GM21825 (cell line): ENCODE data around the gene NUDT14.

Experiments used
- ATAC-seq: cut with Tn5 transposase; IDR thresholded peaks from one replicate; pipeline ENCODE4 v1.9.1; 2021; ENCODE audit warnings: mild to moderate bottlenecking, moderate library complexity; ENCODE audit not compliant: unreplicated experiment

The NUDT14 gene

DNA sequence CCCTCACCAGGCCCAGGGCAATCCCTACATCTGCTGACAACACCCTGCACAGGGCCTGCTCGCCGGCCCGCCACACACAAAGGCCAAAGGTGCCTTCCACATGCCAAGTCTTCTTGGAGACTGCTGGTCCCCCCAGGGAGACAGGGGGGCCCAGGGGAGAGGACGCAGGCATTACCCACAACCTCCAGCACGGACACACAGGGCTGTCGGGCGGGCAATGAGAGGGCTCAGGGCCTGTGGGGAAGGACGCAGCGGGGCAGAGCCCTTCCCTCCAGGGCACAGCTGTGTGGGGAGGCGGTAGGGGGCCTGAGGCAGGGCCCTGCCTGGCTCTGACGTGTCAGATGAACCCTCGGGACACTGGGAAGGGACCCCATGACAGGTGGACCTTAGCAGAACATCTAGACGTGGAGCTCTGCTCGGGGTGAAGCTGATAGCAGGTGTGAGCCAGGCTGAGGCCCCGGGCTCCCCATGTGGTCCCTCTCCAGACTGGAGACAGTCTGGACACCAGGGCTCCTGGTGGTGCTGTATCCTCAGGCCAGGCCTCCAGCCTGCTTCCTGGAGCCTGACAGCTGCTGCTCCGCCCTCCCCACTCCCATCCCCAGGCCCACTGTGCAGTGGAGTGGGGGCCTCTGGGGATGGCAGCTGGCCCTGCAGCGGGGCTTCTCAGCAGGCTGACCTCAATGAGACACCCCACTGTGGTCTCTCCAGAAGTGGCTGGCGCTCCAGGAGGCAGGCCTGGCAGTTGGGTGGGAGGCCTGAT, 31.6 kb upstream of the NUDT14 start:
- ATAC-seq, result no peak

DNA sequence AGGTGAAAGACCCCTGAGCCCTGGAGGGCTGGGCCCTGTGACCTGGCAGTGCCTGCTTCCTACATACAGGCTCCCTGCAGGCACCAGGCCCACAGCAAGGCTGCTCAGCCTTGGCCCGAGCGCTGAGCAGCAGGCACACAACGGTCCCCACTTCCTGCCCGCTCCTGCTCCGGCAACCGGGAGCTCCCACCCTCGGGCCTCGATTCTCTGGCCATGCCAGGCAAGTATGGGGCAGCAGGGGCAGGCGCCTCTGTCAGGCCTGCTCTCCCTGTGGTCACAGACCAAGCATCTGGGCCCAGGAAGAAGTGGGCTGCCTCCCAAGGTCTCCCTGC, 30.6 kb upstream of the NUDT14 start:
- ATAC-seq, result no peak

DNA sequence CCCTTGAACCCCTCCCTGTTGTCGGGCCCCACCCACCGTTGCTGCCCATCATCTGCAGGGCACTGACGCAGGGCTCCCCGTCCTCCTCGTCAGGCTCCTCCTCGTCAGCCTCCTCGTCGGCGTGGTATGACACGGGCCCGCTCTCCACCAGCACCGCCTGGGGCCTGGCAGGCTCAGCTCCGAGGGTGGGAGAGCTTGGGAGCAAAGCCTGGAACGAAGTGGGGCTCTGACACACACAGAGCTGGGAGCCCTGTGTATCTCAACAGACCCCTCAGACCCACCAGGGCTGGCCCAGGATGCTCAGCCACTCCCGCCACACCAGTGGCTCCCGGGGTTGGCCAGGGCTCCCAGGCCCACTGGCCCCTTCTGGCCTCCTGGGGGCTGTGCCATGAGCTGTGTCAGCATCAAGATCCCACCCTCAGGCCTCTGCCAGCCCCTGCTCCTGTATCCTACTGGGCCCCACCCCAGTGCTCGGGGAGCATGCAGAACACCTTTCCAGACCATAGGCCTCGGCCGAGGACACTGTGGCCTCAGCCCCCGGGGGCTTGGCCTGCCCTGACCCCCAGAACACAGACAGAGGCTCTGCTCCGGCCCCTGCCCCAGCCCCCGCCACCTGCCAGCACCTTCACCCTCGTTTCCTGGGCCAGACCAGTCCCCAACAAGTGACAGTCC, 30.1 kb upstream of the NUDT14 start:
- ATAC-seq, result no peak

DNA sequence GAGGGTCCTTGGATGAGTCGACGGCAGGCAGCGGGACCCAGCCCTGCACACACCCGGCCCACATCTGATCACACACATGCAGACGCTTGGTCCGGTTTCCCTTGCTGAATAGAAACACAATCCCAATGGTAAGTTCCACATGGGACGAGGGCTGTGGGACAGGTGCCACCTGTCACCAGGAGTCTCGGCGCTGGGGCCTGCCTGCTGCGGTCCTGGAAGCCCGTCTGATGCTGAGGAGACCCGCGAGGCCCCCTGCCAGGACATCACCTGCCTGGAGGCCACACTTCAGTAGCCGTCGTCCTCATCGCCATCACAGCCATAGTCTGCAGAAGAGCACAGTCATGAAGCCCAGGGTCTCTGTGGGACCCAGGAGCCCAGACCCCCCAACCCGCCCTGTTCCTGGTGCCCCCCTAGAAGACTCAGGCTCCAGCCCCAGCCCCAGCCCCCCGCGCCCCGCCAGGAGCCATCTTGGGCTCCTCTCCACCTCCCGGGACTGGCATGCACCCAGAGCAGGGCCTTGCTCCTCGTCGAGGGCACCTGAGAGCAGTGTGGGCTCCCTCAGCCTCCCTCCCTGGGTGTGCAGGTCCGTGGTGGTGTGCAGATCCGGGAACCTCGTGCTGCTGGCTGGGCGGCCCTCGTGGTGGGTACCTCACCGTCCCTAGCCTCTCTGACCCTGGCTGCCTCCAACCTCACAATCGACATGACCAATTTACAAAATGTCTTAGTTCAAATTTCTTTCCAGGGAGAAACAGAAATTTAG, 29.3 kb upstream of the NUDT14 start:
- no peak for ATAC-seq

DNA sequence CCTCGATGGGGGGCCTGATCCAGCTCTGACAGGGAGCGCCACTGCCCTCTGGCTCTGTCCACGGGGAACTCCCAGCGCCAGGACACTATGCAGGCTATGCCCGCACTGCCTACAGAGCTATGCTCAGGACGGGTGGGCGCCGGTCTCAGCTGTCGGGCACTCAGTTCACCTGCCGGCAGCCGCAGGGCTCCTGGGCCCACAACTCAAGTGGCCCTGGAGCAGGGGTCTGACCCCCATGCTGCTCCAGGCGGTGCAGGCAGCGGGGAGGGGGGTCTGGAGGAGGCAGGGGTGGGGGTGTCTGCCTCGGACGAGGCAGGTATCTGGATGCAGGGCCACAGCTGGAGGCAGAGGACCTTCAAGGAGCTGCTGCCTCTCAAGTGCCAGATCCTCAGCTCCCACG, 28.5 kb upstream of the NUDT14 start:
- ATAC-seq, result no peak

DNA sequence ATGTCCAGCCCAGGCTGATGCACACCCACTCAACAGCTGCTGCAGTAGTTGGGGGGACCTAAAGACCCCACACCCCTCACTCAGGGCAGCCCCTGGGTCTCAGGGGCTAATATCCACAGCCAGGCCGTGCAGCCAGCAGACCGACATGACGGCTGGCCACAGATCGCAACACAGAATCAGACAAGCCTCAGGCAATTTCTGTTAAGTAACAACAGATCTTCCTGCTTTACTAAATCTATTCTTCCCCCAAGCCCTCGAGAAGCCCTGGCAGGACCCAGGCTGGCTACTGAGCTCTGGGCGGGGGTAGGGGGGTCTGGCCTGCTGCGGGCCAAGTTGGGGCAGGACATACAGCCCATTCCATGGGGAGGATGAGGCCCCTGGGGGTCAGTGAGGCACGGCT, 28.0 kb upstream of the NUDT14 start:
- ATAC-seq, result no peak

DNA sequence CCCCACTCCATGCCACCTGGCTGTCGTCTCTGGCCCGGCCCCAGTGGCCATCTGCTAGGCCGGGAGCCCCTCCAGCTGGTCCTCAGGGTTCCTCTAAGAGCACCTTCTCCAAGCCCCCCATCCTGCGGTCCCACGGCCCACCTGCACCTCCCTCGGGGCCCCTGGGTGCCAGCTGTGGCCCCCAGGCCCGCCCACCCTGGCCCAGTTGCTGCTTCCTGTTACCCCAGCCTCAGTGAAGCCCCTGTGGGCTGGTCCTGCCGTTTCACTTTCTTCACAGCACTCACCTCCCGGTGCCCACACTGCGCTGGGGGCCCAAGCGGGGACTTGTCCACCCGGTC, 27.6 kb upstream of the NUDT14 start:
- no peak for ATAC-seq

DNA sequence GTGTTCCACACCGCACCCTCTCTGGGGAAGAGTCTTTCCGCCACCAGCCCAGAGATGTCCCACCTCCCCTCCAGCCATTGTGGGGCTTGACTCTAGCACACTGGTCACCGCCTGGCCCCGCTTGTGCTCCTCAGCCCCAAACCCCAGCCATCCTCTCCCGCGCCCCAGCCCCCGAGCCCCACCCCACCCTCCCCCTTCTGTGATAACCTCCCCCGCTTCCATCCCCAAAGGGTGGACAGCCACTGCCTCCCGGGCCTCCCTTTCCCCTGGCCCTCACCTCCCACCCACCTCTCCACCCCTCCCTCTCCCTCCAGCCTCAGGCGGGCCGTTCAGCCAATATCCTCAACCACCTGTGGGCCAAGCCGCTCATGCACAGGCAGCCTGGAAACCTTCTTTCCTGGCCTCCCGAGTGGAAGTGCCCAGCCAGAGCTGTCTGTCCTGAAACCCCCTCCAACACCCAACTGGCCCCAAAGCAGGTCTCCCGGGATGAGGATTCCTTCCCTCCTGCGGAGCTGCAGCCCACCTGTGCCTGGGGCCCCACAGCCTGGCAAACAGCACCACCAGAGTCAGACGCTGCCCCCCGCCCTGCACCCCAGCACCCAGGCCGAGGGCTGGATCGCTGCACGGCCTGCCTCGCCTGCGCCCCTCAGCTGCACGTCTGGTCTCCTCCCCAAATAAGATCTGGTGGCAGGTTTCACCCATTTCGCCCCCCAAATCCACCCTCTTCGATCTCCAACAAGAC, 27.1 kb upstream of the NUDT14 start:
- no peak for ATAC-seq

DNA sequence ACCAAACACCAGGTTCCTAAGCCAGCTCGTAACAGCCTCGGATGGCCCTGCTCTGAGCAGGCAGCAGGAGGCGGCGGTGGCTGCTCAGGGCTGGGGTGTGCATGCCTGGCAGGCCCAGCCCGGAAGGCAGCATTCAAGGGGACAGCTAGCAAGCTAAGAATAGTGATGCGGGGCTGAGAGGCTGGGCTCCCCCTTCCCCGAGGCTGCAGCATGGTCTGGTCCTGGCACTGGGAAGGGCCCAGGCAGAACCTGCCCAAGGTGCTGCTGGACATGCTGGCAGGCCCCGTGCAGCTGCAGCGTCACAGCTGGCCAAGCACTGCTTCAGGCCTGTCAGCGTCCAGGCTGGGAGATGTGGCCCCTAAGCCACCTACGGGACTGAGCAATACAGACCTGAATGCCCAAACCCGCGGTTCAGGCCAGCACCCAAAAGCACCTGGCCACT, 26.4 kb upstream of the NUDT14 start:
- no peak for ATAC-seq

DNA sequence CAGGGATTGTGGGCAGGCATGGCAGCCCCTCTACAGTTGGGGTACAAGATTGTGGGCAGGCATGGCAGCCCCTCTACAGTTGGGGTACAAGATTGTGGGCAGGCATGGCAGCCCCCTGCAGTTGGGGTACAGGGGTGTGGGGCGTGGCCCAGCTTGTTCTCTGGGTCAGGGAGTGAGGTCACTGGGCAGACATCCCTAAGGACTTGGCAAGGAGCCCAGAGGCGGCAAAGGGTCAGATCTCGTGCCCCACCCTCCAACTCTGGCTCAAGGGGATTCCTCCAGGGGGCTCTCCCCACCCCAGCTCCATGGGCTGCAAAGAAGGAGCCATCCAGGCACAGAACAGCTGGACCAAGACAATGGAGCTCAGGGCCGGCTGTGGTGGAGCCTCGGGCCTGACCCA, 25.8 kb upstream of the NUDT14 start:
- ATAC-seq, result no peak

DNA sequence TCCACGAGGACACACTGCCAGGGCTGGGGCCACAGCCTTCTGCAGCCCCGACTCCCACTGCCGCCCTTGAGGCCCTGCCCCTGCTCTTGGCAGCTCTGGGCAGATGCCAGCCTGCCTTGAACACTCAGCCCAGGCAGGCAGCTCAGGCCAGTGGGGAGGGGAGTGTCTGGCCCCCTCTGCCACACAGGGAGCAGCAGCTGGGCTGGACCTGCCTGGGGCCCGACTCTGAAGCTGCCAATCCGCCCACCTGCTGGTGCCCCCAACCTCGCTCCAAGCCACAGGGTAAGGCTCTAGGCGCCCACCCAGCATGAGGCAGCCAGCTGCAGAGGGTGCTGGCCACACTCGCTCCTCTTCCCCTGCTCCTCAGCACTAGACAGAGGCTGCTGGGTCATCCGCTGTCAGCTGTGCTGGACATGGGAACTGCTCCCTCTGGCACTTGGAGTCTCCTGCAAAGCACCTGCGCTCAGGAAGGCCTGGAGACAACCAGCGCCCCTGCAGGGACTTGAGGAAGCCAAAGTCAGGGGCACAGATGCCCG, 24.6 kb upstream of the NUDT14 start:
- no peak for ATAC-seq

DNA sequence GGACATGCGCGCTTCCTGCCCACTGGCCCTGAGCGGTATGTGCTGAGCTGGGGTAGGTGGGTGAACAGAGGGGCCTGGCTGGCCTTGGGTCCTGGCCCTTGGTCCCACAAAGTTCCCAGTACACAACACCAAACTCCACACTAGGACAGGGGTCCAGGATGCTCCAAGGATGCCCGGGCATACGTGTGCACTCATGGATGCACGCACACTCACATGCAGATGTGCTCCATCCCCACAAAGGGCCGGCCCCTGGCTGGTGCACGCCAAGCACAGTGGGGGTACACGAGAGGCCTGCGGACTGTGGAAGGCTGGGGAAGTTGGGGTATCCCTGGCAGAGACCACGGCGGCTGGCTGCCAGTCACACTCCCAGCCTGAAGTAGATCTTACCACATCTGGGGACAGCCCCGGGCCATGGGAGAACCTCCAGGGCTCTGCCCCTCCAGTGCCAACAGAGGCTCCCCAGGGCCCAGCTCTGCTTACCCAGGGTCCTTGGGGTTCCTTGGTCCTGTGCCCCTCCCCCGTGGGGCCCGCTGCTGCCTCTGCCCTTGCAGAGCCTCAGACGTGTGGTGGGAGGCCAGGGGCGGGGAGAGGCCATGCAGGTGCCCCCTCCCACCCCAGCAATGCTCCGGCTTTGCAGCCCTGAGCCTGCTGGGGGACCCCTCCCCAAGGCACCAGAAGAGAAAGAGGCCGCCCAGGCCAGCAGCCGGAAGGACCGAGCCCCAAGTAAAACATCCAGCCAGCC, 24.0 kb upstream of the NUDT14 start:
- no peak for ATAC-seq

DNA sequence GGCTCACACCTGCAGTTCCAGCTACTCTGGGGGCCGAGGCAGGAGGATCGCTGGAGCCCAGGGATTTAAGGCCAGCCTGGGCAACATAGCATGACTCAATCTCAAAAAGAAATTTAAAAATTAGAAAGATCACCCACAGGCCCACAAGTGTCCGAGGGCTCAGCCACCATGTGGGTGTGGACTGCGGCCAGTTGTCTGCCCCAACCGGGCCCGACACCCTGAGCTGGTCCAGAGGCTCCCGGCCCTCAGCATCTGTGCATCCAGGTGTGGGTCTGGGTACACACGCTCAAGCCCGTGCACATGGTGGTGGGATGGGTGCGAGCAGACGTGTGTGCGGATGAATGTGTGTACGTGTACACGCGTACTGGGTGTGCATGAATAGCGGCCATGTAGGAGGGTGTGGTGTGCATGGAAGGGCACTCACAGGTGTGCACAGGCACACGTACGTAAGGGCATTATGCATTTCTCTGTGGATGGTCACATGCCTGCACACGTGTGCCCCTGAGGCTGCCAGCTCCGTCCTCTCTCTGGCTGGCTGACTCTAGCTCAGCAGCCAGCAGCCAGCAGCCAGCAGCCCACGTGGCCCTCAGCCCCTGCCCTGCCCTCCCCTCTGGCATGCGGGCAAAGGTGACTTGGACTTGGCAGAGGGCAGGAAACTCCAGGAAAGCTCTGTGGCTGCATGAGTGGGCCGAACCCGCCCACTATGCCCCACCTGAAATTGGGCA, 23.3 kb upstream of the NUDT14 start:
- no peak for ATAC-seq

DNA sequence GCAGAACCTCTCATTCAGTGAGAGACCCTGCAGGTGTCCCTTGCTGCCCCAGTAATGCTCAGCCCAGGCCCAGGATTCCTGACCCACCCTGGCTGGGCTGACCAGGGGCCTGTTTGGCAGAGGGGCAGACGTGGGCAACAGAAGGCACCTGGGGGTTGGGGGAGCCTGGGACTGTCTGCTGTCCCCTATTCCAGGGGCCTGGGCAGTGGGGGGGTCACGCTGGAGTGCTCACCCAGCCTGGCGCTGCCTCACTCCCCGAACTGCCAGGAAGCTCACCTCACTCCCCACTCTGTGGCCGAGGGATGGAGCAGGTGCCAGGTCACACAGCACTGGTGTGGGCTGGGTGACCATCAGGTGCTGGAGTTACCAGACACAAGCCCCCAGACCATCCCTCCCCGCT, 22.6 kb upstream of the NUDT14 start:
- ATAC-seq, result no peak

DNA sequence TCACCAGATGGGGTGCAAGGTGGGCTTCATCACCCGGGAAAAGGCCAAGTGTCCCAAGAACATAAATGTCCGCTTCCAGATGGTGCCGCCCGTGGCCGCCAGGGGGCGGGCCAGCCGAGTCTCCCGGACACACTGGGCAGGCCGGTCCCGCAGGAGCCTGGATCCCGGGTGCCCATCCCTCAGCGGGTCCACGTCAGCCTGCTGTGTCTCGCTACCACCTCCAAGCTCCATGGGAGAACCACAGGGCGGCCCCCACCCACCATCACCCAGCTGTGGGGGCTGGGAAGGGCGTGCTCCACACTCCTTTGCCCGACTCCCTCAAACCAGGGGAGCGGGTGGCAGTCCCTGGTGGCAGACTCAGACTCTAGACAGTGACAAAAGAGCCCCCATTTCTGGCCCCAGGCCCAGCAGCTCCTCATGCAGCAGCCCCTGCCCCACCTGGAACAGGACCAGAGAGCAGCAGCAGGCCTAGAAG, 22.0 kb upstream of the NUDT14 start:
- no peak for ATAC-seq

DNA sequence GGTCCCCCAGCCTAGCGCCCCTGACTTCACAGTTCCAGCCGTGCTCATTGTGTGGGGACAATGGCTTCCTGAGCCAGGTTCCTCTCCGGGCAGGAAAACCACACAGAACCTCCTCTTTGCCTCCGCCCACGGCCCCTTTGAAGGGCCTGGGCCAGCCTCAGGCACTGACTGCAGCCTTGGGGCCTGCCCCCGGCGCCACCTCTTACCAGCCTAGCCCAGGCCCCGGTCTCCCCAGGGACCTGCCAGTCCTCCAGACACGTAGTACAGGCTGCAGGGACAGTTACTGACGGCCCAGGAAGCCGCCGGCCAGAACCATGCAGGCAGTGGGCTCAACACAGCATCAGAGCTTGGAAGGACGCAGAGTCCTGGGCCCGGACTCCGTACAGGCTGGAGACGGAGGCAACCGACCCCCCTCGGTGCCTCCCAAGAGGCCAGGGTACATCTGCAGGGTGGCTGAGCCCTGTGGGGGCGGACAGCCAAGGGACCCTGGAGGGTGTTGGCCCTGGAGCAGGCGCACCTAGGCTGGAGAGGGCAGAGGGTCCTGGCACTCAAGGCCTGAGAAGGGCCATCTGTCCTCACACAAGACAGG, 20.9 kb upstream of the NUDT14 start:
- ATAC-seq, result no peak

DNA sequence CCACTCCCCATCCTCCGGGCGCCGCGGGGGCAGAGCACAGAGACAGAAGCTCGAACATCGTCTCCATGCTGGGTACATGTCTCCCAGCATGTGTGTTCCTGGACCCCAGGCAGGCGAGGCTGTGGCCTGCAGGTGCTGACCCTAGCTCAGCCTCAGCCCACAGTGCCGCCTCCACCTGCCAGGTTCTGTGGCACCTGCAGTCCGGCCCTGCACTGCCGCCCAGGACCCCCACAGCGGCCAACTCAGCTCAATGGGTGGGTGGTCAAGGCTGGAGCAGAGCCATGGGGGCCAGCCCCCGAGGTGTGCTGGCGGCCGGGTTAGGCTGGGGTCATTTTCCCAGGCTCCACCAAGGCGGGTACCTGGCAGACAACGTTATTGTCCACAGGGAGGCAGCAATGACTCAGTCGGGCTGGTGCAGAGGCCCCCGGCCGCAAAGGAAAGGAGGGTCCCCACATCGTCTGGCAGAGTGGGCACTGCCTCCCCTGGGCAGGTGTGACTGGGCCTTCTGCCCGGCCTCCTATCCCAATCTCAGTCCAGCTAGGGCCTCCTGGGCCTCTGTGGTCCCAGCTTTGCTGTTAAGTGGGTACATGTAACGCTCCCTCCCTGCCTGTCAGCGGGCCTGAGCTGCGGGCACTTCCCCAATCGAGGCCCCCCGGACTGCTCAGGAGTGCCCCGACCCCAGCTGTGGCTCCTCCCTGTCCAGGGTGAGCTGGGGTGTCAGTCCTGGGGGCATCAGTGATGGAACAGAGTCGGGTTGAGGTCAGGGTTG, 20.2 kb upstream of the NUDT14 start:
- ATAC-seq, result no peak

DNA sequence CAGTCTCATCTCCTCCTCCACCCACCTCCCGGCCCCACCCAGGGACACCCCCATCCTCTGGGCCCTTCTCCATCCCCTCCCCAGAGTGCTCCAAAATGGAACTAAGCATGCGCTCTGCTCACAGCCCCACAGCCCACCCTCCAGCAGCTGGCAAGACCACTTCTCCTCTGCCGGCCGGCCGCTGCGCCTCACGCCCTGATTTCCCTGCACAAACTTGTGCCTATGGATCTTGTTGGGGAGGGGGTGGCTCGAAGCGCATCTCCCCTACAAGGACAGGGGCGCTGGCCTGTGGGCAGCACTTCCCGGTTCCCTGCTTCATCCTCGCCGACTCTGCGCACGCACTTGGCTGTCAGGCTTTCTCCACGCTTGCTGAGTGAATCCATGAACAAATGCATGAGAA, 19.5 kb upstream of the NUDT14 start:
- no peak for ATAC-seq

DNA sequence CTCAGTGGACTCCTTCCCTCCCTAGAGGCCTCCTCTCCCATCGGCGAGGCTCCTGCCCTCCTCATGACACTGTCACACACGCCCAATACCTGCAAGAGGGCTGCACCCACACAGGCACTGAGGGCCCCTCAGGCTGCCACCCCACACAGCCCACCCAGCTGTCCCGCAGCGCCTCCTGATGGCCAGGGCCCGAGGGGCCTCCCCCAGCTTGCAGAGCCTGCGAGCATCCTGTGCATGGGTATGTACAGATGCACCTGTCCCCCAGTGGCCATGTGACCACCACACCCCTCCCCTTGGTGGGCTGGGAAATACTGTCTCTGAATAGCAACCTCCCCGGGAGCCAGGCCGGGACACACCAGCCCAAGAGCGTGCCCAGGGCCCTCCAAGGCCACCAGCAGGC, 19.0 kb upstream of the NUDT14 start:
- no peak for ATAC-seq
